Keratinocyte (primary cell): Measurements from ENCODE around the gene NUDT3.

Experiments used
- EZH2 ChIP-seq: IDR thresholded peaks from one replicate; pipeline ENCODE4 v1.6.1; 2012; ENCODE audit warnings: inconsistent platforms, mild to moderate bottlenecking, low read length, moderate library complexity
- TF ChIP-seq, protein P1 (sequence below), 3 experiments: IDR thresholded peaks in 1 of 3; conservative IDR thresholded peaks in 1 of 3; optimal IDR thresholded peaks in 1 of 3; 2 replicates in 2 of 3; 3 replicates in 1 of 3; pipeline versions ENCODE3 to v1.5.1; 2011; ENCODE audit warnings: low read length in 3 of 3, mild to moderate bottlenecking in 3 of 3, moderate library complexity in 2 of 3, control low read depth in 1 of 3, inconsistent platforms in 1 of 3; ENCODE audit not compliant: insufficient read depth in 2 of 3; ENCODE audit errors: extremely low read depth in 1 of 3

DNA sequence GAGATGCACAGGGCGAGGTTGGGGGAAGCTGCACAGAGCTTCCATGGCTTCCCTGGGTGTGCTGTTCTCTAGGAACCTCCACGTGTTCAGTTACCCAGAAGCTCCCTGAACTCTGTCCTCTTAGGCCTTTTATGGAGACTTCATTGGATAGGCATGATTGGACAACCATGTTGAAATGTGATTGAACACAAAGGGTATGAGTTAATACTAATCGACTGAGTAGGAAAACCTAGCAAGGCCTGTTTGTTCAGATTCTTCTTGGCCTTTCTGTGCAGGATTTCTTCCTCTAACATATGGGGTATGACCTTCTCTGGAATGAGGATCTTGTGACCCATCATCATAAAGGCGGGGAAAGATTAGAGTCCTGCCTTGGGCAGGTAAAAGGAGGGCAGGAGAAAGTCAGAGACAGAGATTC lies 73.0 kb downstream of the NUDT3 start:
- TF ChIP-seq, protein P1, sequence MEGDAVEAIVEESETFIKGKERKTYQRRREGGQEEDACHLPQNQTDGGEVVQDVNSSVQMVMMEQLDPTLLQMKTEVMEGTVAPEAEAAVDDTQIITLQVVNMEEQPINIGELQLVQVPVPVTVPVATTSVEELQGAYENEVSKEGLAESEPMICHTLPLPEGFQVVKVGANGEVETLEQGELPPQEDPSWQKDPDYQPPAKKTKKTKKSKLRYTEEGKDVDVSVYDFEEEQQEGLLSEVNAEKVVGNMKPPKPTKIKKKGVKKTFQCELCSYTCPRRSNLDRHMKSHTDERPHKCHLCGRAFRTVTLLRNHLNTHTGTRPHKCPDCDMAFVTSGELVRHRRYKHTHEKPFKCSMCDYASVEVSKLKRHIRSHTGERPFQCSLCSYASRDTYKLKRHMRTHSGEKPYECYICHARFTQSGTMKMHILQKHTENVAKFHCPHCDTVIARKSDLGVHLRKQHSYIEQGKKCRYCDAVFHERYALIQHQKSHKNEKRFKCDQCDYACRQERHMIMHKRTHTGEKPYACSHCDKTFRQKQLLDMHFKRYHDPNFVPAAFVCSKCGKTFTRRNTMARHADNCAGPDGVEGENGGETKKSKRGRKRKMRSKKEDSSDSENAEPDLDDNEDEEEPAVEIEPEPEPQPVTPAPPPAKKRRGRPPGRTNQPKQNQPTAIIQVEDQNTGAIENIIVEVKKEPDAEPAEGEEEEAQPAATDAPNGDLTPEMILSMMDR (optimal IDR thresholded peaks at IDR 0.05 in 1 of 3, IDR thresholded peaks at IDR 0.05 in 1 of 3, conservative IDR thresholded peaks at IDR 0.05 in 1 of 3; ENCODE audit: extremely low read depth in 1 of 3, insufficient read depth in 2 of 3, low read length in 3 of 3), result no peak
- no peak for TF ChIP-seq EZH2
